Body of pancreas (tissue), 4 donors: ENCODE data around the gene EGR1. TPM values are rescaled to one million over a fixed set of nuclear protein-coding genes. Genes with fewer than 3 reads are reported as not detected.

Experiments used
- ATAC-seq: fragments of 150-250 bp; one replicate; pipeline ENCODE4 v1.9.1; 2016
- DNase-seq, 4 donors: peaks; one replicate each; pipeline ENCODE4 v3.0.0-alpha.2; 2019
- H3K27ac ChIP-seq, 4 donors: fragments of 200-600 bp; sonication (generic); 1 replicate in 3 of 4; 2 replicates in 1 of 4; pipeline versions ENCODE4 v1.5.1 to v1.6.1; 2016 to 2019; ENCODE audit warnings: mild to moderate bottlenecking in 1 of 4, mixed read lengths in 1 of 4, moderate library complexity in 1 of 4
- H3K27me3 ChIP-seq, 2 donors: fragments of 200-600 bp; sonication (generic); one replicate each; pipeline ENCODE4 v1.6.0; 2016; ENCODE audit warnings: mild to moderate bottlenecking in 1 of 2
- H3K36me3 ChIP-seq, 2 donors: fragments of 200-600 bp; sonication (generic); replicated peaks in 1 of 2; 2 replicates each; pipeline ENCODE4 v1.5.1; 2016; ENCODE audit warnings: low read depth in 2 of 2; ENCODE audit not compliant: insufficient read depth in 1 of 2
- H3K4me1 ChIP-seq: fragments of 200-600 bp; sonication (generic); one replicate; pipeline ENCODE4 v1.6.0; 2016
- H3K4me3 ChIP-seq, 2 donors: fragments of 200-600 bp; sonication (generic); 1 replicate in 1 of 2; 2 replicates in 1 of 2; pipeline ENCODE4 v1.5.1; 2016 to 2019
- H3K9me3 ChIP-seq, 3 donors: fragments of 200-600 bp; sonication (generic); 1 replicate in 2 of 3; 2 replicates in 1 of 3; pipeline ENCODE4 v1.5.1; 2016
- POLR2A ChIP-seq, 3 donors: fragments of 450-650 bp; IDR thresholded peaks; one replicate each; pipeline ENCODE4 v1.6.1; 2016; ENCODE audit warnings: antibody characterized with exemption in 3 of 3, mild to moderate bottlenecking in 2 of 3
- WGBS, 2 donors: methylation state at CpG; one replicate each; pipeline ENCODE4 v1.1.5; 2017; 5-methylcytosine and 5-hydroxymethylcytosine counted together
- intact Hi-C: fragments of 100-400 bp; cut with DNase I; formaldehyde crosslinking; loops from one replicate; pipeline ENCODE4 v1.15.1; 2023
- total RNA-seq, 2 donors: library from RNA; depleted of rRNA; stranded (reverse); fragments of >200 nt; gene quantifications; one replicate each; pipeline ENCODE4 v1.1.0, GENCODE V29; 2016
- TF ChIP-seq, protein P1 (sequence below), 7 experiments: fragments of 450-650 bp in 4 of 7; fragments of 200-600 bp in 3 of 7; sonication (generic) in 3 of 7; IDR thresholded peaks; one replicate each; pipeline ENCODE4 v1.5.1; 2016 to 2019; ENCODE audit warnings: antibody characterized with exemption in 7 of 7

EGR1 gene
- total RNA-seq, 2 donors from 2014 or later: 51.1 to 139 TPM

DNA sequence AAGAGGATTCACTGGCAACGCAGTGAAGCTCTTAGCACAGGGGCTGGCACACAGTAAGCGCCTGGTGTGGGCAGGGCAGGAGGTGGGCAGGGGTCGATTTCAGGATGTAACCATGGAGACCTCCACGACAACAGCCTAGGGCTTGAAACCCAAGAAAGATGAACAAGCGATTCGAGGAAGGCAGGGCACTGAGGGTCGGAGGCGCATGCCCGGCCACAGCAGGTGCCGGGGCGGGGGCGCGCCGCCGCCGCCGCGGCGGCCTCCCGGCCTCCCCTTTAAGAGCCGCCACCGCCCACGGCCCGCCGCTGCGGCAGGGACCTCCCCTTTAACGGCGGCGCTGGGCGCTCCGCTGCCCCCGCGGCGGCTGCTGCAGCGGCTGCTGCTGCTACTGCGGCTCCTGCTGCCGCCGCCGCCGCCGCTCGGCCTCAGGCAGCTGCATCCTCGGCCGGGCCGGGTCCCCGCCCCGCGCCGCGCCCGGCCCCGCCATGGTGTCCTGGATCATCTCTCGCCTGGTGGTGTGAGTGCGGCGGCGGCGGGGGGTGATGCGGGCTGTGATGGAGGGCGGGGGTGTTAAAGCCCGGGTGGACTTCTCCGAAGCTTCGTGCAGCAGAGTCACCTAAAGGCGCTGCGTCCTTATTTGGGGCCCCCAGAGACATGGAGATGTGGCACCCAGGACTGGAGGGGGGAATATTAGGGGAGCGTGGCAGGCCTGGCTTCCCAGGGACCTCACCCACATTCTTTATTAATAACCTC is 26.4 kb upstream of the EGR1 start, which contains the start of gene REEP2:
Gene REEP2, plus strand, starts transcription at position 334 of the 753 bp plus-strand sequence. Its CDS starts 152 bp downstream, at position 486.
- DNase-seq: peak in 3 of 4 donors; percentile 30 to 56 (median 40)
- WGBS, 2 donors: 2 to 3% methylated on average over 22 to 40 of the region's 65 CpGs
- peaks cover 10% of the 10 kb centered on the region for H3K4me1 ChIP-seq

DNA sequence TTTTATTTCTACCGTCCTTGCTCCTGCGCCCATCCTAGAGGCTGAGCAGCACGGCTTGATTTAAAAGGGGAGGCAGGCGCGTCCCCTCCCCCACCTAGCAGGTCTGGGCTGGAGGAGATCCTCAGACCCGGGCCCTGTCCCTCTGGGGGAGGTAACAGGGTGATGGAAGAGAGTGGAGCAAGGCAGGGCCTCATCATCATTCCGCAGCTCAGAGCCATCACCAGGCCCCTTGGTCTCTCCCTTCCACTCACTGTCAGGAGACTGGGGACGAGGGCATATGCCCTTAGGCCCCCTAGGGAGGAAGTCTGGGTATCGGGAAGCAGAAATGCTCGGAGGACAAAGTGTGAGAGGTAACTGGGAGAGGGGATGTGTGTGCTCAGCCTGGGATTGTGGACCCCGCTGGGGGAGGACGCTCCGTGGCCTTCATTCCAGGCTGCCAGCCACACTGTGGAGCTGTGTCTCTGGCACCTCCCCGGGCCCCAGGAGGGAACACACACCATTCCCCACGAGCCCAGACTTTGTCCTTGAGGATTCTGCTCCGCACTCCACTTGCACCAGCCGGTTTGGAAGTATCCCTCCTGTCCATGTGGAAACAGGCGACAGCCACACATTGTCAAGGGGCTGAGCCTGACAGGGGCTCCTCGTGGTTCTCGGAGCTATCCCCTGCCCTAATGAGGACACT is 25.7 kb upstream of the EGR1 start:
- WGBS, 2 donors: 59 to 61% methylated on average over 16 to 20 of the region's 20 CpGs
- no peak overlapping the region for H3K27ac ChIP-seq
- DNase-seq (no peak), ATAC-seq (no peak)
- H3K4me1 ChIP-seq: peaks cover 10% of the 10 kb centered on the region
- H3K9me3 ChIP-seq: no peaks in the 10 kb centered on the region
- H3K27me3 ChIP-seq: no peaks in the 10 kb centered on the region
- no peak overlapping the region for H3K4me3 ChIP-seq
- TF ChIP-seq POLR2A (IDR thresholded peaks at IDR 0.05): no peak
- TF ChIP-seq, protein P1, sequence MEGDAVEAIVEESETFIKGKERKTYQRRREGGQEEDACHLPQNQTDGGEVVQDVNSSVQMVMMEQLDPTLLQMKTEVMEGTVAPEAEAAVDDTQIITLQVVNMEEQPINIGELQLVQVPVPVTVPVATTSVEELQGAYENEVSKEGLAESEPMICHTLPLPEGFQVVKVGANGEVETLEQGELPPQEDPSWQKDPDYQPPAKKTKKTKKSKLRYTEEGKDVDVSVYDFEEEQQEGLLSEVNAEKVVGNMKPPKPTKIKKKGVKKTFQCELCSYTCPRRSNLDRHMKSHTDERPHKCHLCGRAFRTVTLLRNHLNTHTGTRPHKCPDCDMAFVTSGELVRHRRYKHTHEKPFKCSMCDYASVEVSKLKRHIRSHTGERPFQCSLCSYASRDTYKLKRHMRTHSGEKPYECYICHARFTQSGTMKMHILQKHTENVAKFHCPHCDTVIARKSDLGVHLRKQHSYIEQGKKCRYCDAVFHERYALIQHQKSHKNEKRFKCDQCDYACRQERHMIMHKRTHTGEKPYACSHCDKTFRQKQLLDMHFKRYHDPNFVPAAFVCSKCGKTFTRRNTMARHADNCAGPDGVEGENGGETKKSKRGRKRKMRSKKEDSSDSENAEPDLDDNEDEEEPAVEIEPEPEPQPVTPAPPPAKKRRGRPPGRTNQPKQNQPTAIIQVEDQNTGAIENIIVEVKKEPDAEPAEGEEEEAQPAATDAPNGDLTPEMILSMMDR (IDR thresholded peaks at IDR 0.05): no peak
- peaks cover 0 to 9% of the 10 kb centered on the region in 2 donors for H3K36me3 ChIP-seq
- intact Hi-C loops: no loop called here

More for the DNA sequence above, 26.4 kb upstream of the EGR1 start, which contains the start of gene REEP2:
- no peak for TF ChIP-seq POLR2A (IDR thresholded peaks at IDR 0.05)
- TF ChIP-seq, protein P1 (IDR thresholded peaks at IDR 0.05): peak in 2 of 7 experiments; percentile 2 to 20
- peak; percentile 66 for ATAC-seq
- peaks cover 0 to 12% of the 10 kb centered on the region in 2 donors for H3K36me3 ChIP-seq
- no peak within 1 kb of the TSS for H3K4me3 ChIP-seq
- intact Hi-C loops: no loop called here
- no peak within 1 kb of the TSS for H3K27ac ChIP-seq
- no peaks in the 10 kb centered on the region for H3K9me3 ChIP-seq
- H3K27me3 ChIP-seq: no peaks in the 10 kb centered on the region

DNA sequence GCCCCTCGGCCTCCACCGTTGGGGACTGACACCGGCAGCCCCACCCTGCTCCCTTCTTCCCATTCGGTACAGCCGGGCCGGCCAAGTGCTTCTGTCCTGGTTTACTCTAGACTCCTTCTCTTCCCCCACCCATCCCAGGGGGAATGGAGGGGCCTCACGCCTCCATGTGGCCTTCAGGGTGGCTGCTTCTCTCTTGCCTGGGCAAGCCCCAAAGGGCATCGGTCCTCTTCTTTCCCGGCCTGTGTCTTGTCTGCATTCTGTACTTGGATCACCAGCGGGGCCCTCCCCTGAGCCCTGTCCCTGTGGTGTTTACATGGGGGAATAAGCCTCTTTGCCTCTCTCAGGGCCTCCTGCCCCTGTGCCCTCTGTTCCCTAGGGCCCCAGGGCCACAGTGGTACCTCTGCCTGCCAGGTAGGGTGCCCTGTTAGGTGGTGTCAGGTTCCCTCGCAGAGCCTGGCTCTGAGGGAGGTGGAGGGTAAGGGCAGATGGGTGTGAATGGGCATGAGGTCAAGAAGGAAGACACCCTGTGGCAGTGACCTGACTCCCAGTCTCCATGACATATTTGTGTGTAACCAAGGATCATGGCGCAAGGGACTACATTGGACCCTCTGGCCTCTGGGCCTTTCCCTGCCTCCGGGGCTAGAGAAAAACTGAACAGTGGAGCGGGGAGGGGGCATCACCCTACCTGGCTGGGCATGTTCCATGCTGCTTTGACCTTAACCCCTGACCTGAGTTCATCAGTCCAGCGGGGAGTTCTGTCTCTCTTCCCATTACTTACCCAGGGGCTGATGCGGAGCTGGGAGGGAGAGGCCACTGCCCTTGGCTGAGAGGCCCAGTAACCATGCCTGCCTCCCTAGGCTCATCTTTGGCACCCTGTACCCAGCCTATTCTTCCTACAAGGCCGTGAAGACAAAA is 24.9 kb upstream of the EGR1 start:
- no peak for DNase-seq
- no peak overlapping the region for H3K4me3 ChIP-seq
- TF ChIP-seq, protein P1 (IDR thresholded peaks at IDR 0.05): no peak
- no peak for TF ChIP-seq POLR2A (IDR thresholded peaks at IDR 0.05)

DNA sequence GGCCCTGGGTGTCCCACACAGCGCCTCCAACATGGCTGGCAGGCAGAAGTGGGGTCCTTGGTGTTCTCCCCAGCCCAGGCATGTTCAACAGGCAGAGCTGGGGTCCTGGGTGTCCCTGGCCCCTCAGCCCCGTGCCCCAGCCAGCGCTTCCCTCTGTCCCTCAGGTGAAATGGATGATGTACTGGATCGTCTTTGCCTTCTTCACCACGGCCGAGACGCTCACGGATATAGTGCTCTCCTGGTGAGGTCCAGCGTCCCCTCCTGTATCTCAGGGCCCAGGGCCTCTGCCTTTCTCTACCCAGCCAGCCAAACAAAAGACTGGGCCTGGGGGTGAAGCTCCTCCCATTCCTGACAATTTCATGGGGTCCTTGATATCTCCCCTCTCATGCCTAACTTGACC is 24.1 kb upstream of the EGR1 start:
- TF ChIP-seq, protein P1 (IDR thresholded peaks at IDR 0.05): no peak
- no peak for TF ChIP-seq POLR2A (IDR thresholded peaks at IDR 0.05)
- peaks cover 10% of the 10 kb centered on the region for H3K4me1 ChIP-seq
- intact Hi-C loops: no loop called here
- H3K36me3 ChIP-seq: no peaks in the 10 kb centered on the region
- no peaks in the 10 kb centered on the region for H3K9me3 ChIP-seq
- ATAC-seq (no peak), DNase-seq (no peak)
- H3K4me3 ChIP-seq: no peak overlapping the region
- no peak overlapping the region for H3K27ac ChIP-seq
- WGBS, 2 donors: 66 to 91% methylated on average over 6 to 9 of the region's 9 CpGs
- H3K27me3 ChIP-seq: no peaks in the 10 kb centered on the region

More for the DNA sequence above, 24.9 kb upstream of the EGR1 start:
- WGBS, 2 donors: 87 to 89% methylated on average over 17 of the region's 17 CpGs
- Histone ChIP-seq H3K36me3 (peaks cover 0 to 7% of the 10 kb centered on the region in 2 donors), H3K4me1 (peaks cover 10% of the 10 kb centered on the region), H3K27me3 (no peaks in the 10 kb centered on the region), H3K9me3 (no peaks in the 10 kb centered on the region), H3K27ac (no peak overlapping the region)
- intact Hi-C loops: no loop called here
- ATAC-seq: no peak
